ENCODE measurements around the gene RAET1G.
A peak's percentile ranks its signal among the peaks of the same experiment; 100 is the strongest.
"Not testable (repeated sequence)": the region's sequence is repeated elsewhere in the genome, so short reads cannot be mapped to it uniquely, and the experiment has no call there.

The RAET1G gene

GRCh38 chr6:149933461-149933860 lies 10.5 kb upstream of the RAET1G start:
- no peak for DNase-seq (ENCODE audit: low read depth)

- no peak for DNase-seq (ENCODE audit: low read depth)
Observed at GRCh38 chr6:149933036-149933435, 10.1 kb upstream of the RAET1G start.

GRCh38 chr6:149931501-149931900 lies 8.6 kb upstream of the RAET1G start:
- no peak for DNase-seq (ENCODE audit: low read depth)

GRCh38 chr6:149929422-149929821 lies 6.5 kb upstream of the RAET1G start:
- DNase-seq (ENCODE audit: low read depth) = no peak

GRCh38 chr6:149927025-149927424 lies 4.1 kb upstream of the RAET1G start:
- DNase-seq (ENCODE audit: low read depth) = not testable (repeated sequence)

GRCh38 chr6:149925974-149926777 lies 3.3 kb upstream of the RAET1G start:
- peak; percentile 55 for DNase-seq (ENCODE audit: low read depth)

GRCh38 chr6:149925253-149925973 lies 2.5 kb upstream of the RAET1G start:
- no peak for DNase-seq (ENCODE audit: low read depth)

- DNase-seq (ENCODE audit: low read depth) = no peak
Observed at GRCh38 chr6:149924933-149925252, 2.0 kb upstream of the RAET1G start.

GRCh38 chr6:149924206-149924932 lies 1.4 kb upstream of the RAET1G start:
- DNase-seq (ENCODE audit: low read depth) = no peak

GRCh38 chr6:149923327-149923986 lies 536 bp upstream of the RAET1G start:
- no peak for DNase-seq (ENCODE audit: low read depth)

- not testable (repeated sequence) for DNase-seq (ENCODE audit: low read depth)
Observed at GRCh38 chr6:149922091-149922490, 830 bp downstream of the RAET1G start.

- no peak for DNase-seq (ENCODE audit: low read depth)
Observed at GRCh38 chr6:149921361-149921760, 1.6 kb downstream of the RAET1G start.

- no peak for DNase-seq (ENCODE audit: low read depth)
Observed at GRCh38 chr6:149919834-149920225, 3.1 kb downstream of the RAET1G start.

- not testable (repeated sequence) for DNase-seq (ENCODE audit: low read depth)
Observed at GRCh38 chr6:149919126-149919833, 3.6 kb downstream of the RAET1G start.

GRCh38 chr6:149918151-149918905 lies 4.6 kb downstream of the RAET1G start:
- DNase-seq (ENCODE audit: low read depth) = no peak

- DNase-seq (ENCODE audit: low read depth) = no peak
Observed at GRCh38 chr6:149917679-149918078, 5.2 kb downstream of the RAET1G start.

- DNase-seq (ENCODE audit: low read depth) = no peak
Observed at GRCh38 chr6:149915970-149916865, 6.7 kb downstream of the RAET1G start.

GRCh38 chr6:149913540-149914240 lies 9.2 kb downstream of the RAET1G start:
- DNase-seq (ENCODE audit: low read depth) = no peak

GRCh38 chr6:149913085-149913484 lies 9.8 kb downstream of the RAET1G start:
- no peak for DNase-seq (ENCODE audit: low read depth)

All from GM04504 (cell line).